NCI-H1930 (cell line): ENCODE results near the gene SERPING1.
A peak's percentile ranks its signal among the peaks of the same experiment; 100 is the strongest.

Experiments used
- DNase-seq, 2 experiments: peaks; one replicate each; lab custom pipeline; 2025; lab: John Stamatoyannopoulos, UW

The SERPING1 gene

GRCh38 chr11:57652662-57653061 lies 55.2 kb downstream of the SERPING1 start:
- no peak for DNase-seq

- DNase-seq: no peak
Measured at GRCh38 chr11:57653163-57653562, 55.7 kb downstream of the SERPING1 start.

GRCh38 chr11:57656885-57657193 lies 59.4 kb downstream of the SERPING1 start:
- no peak for DNase-seq

- peak; percentile 99 to 100 for DNase-seq
Measured at GRCh38 chr11:57657194-57658022, 59.9 kb downstream of the SERPING1 start, which contains the start of gene CLP1. Gene CLP1 (plus strand): TSS chr11:57657762. CDS start chr11:57659477, 1,715 bp downstream.

GRCh38 chr11:57658023-57658361 lies 60.5 kb downstream of the SERPING1 start:
- DNase-seq: no peak

GRCh38 chr11:57659669-57660068 lies 62.2 kb downstream of the SERPING1 start:
- no peak for DNase-seq

- DNase-seq: no peak
Measured at GRCh38 chr11:57662893-57663292, 65.4 kb downstream of the SERPING1 start.

- DNase-seq: no peak
Measured at GRCh38 chr11:57663975-57664374, 66.5 kb downstream of the SERPING1 start.
